GM19043 (cell line): ENCODE measurements around the gene CFAP58.

Source experiments
- ATAC-seq: cut with Tn5 transposase; IDR thresholded peaks from one replicate; pipeline ENCODE4 v1.9.1; 2021; ENCODE audit warnings: low read depth; ENCODE audit not compliant: unreplicated experiment

The CFAP58 gene

DNA sequence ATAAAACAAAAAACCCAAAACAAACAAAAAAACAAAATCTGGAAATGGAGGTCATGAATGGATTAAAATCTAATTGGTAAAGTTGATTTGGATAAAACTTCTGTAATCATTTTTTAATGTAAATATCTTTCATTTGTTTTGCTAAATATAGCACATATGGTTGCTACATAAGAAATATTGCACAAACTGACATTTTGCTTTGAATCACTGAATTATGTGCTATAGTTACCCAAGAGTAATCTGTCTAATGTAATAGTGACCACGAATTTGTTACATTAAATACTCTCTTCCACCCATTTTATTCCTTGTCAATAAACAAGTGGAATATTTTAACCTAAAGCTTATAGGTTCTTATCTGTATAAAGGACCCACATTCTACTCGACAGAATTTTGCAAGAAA, 6.2 kb downstream of the CFAP58 start:
- no peak for ATAC-seq

DNA sequence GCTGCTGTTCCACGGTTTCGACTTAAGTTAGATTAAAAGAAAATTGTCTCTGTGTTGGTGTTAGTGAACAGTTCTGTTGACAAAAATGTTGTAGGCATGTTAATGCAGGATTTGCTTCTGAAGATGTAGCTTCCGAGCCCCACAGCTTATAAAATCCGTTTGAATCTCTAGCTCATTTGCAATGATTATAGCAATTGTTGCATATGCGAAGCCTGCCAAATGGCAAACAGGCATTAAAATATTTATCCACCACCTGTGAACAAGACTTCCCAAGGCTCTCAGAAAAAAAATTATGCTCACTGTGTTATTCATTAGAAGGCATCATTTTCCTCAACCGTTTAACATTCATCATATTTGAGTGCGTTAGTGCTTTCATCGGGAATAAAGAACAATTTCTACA, 14.3 kb downstream of the CFAP58 start:
- no peak for ATAC-seq

DNA sequence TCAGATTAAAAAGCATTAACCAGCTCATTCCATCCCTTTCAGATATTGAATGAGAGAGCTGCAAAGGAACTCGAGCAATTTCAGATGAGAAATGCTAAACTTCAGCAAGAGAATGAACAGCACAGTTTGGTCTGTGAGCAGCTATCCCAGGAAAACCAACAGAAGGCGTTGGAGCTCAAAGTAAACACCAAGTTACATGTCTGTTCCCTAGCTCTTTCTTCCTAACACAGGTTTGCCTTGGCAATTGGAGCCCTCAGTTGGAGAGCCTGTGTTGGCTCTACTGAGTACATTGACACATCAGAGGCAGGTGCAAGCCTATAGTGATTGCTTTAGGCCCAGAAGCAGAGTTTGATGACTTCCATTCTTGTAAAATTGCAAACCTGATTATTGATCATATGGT, 14.7 kb downstream of the CFAP58 start:
- no peak for ATAC-seq

DNA sequence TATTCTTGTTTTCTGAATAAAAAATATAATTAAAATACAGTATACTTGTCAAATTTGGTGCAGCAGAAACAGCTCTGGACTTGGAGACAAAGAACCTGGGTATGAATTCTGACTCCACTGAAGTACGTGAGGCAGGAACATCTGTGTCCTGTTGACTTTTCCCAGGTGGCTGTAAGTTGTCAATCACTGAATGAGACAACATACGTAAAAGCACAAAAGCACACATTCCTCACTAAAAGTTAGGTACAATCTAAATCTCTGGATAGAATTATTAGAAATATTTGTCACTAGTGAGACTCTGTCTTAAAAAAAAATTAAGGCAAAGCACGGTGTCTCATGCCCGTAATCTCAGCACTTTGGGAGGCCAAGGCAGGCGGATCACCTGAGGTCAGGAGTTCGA, 18.1 kb downstream of the CFAP58 start:
- no peak for ATAC-seq

- ATAC-seq: no peak
These were observed 21.0 kb downstream of the CFAP58 start for GRCh38 chr10:104374591-104374990.

DNA sequence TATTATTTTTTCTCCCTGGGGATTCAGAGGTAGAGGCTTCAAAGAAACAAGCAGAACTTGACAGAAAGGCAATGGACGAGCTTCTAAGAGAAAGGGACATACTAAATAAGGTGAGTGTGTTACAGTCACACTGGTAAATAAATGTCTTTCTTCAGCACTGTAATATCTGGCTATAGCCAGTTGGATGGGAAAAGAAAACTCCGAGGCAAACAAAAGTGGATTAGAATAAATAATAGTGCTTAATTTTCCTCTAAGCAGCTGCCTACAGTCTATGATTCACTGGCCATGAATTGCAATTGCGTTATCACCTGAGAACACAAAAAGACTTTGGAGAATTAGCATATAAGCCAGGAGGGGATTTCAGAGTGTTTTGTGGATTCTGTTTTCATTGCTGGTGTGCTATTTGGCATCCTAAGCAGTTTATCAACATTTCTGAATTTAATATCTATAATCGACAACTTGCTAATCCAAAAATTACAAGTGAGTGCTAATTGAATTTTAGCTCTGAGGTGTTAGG, 23.2 kb downstream of the CFAP58 start:
- no peak for ATAC-seq

DNA sequence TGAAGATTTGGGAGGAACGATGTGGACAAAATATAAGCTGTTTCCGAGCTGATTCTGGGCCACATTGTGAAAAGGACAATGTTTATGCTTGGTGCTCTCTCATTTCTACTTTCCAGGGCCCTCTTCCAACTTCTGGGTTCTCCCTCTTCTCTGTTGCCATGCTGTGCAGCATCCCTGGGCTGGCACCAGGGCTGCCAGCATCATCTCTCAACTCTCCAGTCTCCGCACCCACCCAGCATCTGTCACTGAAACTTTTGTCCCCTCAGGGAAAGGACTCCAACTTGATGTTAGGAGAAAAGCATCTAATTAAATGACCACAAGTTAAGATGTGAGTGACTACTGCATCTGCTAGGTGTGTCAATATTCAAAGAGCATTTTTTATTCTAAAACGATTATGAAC, 26.7 kb downstream of the CFAP58 start:
- ATAC-seq: no peak

GRCh38 chr10:104387130-104387888, 33.7 kb downstream of the CFAP58 start:
- ATAC-seq: peak; percentile 60

DNA sequence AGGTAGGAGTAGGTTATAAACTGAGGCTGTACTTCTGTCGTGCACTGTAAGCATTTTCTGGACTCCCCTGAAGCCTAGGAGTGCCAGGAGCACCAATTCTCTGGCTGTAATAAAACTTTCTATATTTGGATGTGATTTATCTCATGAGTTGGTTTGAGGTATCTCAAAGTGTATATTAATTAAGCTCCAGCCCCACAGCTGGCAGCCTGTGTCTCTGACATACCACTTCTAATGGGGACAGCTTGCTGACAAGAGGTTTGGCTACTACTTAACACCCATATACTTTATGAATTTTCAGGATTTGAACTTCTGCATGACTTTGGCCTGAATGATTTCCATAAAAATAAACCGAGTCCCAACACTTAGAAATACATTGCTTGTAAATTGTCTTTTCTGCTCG, 35.2 kb downstream of the CFAP58 start:
- ATAC-seq: no peak

GRCh38 chr10:104391150-104391968, 37.7 kb downstream of the CFAP58 start:
- ATAC-seq: no peak

- ATAC-seq: no peak
These were observed 38.3 kb downstream of the CFAP58 start for GRCh38 chr10:104391969-104392296.

DNA sequence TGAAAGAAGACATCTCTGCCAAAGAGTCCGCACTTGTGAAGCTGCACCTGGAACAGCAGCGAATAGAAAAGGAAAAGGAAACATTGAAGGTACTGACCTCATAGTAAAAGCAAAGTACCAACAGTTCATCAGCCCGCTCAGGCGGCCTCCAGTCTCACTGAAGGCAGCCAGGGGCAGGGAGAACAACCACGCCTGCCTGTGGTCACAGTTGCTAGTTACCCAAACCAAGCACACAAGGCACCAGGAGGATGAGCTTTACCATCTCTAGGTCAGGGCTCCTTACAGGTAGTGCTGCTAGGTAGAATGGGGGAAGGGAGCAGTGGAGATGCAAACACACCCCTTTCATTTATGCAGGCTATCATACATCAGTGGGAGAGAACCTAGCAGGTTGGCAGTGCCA, 39.8 kb downstream of the CFAP58 start:
- ATAC-seq: no peak

- ATAC-seq: no peak
These were observed 42.9 kb downstream of the CFAP58 start for GRCh38 chr10:104396581-104396980.

GRCh38 chr10:104403636-104404035, 50.0 kb downstream of the CFAP58 start:
- ATAC-seq: no peak

GRCh38 chr10:104406715-104407650, 53.4 kb downstream of the CFAP58 start:
- no peak for ATAC-seq

DNA sequence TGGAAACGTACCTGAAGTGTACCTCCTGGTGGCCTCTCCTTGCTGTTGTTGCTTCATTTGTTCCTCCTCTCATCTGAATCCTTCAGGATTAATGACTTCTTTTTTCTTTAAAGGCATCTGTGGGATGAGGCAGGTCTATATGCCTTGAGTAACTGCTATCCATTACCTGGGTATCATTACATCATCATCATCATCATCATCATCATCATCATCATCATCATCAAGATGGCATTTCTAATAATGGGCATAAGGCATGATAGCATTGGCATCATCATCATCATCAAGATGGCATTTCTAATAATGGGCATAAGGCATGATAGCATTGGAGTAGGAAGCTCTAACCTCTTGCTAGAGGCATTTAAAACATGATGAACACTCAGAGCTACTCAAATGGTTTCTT, 59.9 kb downstream of the CFAP58 start:
- ATAC-seq: no peak

- no peak for ATAC-seq
These were observed 62.0 kb downstream of the CFAP58 start for GRCh38 chr10:104415526-104416165.

DNA sequence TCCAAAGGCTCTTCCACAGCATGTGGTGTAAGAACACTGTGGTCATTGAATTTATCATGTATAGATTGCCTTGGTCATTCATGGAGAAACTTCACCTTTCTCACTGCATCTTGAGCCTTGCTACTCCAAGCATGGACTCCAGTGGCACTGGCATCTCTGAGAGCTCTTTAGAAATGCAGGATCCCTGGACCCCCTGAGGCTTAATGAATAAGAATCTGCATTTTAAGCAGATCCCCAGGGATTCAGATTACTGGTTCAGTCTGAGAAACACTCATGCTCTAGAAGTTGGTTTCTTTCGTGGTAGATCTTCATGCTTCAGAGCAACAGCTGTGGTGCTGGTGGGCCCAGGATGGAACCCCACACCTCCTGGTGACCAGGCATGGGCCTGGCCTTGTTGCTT, 63.2 kb downstream of the CFAP58 start:
- no peak for ATAC-seq

DNA sequence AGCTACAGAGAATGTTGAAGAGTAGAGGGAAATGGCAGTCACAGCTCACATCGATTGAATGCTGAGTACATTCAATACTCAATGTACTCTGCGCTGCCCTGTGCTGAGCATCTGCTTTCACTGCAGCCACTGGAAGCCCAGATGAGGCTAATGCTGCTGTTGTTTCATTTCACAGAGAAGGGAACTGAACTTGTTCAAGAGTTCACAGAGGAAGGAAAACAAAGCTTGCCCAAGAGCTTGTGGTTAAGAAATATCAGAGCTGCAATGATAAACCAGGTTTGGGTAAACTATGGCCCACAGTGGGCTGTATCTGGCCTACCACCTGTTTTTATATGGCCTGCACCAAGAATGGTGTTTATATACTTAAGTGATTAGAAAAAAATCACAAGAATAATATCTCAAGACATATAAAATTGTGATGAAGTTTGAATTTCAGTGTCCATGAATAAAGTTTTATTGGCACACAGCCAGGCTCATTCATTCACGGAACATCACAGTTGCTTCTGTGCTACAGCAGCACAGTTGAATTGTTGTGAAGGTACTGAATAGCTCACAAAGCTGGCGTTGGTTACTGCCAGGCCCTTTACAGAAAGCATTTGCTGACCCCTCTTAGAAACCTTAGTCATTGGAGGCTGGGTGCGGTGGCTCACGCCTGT, 64.1 kb downstream of the CFAP58 start:
- ATAC-seq: no peak

DNA sequence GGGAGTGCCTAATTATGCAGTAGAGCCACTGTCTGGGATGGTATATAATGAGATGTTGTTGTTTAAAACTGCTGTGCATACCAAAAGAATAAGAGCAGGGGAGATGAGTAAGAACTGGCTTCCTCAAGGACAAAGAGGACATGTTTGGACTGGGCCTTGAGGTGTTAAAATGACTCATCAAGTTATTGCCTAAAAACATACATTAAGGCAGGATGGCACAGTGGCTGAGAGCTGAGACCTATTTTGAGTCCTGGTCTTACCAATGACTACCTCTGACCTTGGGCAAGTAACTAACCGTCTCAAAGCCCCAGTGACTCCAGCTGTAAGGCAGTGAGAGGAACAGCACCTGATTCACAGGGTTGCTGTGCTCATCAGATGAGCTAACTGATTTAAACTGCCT, 71.1 kb downstream of the CFAP58 start:
- peak; percentile 85 for ATAC-seq
